Measurements from ENCODE around the gene ANKS1A.

DNA sequence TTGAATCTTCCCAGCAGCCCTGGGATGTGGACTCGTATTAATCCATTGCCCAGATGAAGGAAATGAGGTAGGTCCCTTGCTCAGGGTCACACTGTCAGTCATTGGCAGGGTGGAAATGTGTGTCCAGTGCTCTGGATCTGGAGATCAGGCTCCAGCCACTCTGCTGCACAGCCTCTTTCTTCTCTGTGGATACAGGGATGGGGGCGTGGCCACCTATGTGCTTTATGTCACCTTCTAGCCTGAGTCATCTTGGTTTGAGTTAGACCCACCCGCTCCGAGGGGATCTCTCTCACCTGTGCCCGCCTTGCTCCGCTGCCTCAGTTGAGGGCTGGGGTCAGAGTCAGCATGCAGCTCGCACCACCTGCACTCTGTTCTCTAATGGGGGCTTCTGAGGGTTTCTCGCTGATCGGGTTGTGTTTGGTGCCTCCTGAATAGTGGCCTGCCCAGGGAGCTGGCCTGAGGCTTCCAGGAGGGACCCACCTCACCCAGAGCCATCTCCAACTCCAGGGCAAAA lies 172.1 kb downstream of the ANKS1A start:
- no peak for TF ChIP-seq POLR2AphosphoS5 (IDR thresholded peaks at IDR 0.05; ENCODE audit: low read depth, low read length)
- no peak for TF ChIP-seq CTCF (IDR thresholded peaks at IDR 0.05)
- no peak for TF ChIP-seq TCF7L2 (IDR thresholded peaks at IDR 0.05; ENCODE audit: low read depth, low read length)
